ENCODE data around the gene NDUFS1.
"Not testable (repeated sequence)": the region's sequence is repeated elsewhere in the genome, so short reads cannot be mapped to it uniquely, and the experiment has no call there.

NDUFS1 gene

DNA sequence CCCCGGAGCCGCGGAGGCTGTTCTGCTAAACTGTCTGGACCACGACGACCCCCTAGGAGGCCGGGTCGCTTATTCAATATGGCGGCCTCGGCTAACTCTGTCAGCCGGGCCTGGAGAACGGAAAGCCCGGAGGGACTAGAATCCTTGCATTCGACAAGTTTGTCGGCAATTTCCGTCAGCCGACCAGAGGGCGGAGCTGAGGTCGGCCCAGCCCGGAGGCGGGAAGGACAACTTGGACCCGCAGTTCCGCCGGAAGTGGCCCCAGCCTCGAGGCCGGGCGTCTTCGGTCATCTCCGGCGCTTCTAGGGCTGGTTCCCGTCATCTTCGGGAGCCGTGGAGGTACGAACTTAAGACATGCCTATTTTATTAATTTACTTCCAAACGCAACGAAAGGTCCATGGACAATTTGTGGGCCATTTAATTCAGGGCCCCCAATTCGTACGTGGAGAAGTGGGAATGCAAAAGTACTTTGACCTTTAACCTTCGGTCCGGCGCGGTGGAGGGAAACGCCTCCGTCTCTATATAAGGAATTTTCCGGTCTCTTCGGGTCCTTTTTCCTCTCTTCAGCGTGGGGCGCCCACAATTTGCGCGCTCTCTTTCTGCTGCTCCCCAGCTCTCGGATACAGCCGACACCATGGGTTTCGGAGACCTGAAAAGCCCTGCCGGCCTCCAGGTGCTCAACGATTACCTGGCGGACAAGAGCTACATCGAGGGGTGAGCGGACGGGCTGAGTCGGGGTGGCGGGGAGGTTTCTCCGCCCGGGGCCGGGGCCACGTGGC is at the start of gene NDUFS1, which contains the start of gene EEF1B2:
TSS of gene NDUFS1 (minus strand) at position 99 of the 779 bp plus-strand sequence. CDS start 5,766 bp downstream, outside the sequence.
TSS of gene EEF1B2 (plus strand) at position 550 of the 779 bp plus-strand sequence. CDS start at position 635, 85 bp downstream.
- DNase-seq = peak; percentile 89

DNA sequence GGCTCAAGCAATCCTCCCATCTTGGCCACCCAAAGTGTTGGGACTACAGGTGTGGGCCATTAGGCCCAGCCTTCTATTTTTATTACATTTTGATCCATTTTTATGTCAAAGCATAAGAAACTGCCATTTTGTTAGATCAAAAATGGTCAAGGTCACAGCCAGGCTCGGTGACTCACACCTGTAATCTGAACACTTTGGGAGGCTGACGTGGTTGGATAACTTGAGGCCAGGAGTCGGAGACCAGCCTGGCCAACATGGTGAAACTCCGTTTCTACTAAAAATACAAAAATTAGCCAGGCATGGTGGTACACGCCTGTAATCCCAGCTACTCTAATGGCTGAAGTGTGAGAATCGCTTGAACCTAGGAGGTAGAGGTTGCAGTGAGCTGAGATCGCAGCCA is 49.7 kb upstream of the NDUFS1 start:
- DNase-seq = no peak

DNA sequence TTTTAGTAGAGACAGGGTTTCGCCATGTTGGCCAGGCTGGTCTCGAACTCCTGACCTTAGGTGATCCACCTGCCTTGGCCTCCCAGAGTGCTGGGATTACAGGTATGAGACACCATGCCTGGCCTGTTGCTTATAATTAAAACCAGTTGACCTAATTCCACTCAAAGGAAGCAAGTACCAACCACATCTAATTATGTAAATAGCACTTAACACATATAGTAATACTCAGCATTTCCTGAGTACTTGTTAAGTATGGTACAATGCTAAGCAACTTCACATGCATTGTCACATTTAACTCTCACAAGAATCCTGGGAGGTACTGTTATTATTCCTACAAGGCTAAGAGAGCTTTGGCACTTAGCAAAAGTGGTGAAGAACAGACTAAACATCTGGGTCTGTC is 48.1 kb upstream of the NDUFS1 start:
- DNase-seq = not testable (repeated sequence)

DNA sequence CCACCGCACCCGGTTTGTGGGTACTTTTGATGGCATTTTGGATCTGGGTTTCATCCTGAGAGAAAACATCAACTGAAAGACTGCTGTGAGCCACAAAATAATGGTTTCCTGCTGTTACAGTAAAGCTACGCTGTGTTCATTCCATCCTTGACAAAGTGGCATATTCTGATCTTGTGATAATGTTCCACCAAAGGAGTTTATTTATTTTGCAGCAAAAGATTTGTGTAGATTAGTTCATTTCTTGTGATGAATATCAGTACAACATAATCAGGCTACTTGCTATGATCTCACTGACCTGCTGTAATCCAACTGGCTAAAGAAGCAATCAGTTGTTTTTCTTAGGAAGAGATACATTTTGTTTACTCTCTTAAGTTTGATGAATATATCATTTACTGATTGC is 45.5 kb upstream of the NDUFS1 start:
- no peak for DNase-seq

DNA sequence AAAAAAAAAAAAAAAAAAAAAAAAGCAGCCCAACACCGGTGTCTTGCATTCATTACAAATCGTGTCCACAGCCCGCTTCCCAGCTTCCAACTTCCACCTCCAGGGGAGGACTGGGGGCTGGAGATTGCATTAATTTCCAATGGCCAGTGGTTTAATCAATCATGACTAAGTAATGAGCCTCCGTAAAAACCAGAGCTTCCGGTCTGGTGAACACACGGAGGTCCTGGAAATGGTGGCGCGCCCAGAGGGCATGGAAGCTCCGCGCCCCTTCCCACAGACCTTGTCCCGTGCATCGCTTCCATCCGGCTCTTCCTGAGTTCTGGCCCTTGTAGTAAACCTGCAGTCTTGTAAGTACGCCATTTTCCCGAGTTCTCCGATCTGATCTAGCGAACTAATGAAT is 44.1 kb upstream of the NDUFS1 start:
- DNase-seq = no peak

DNA sequence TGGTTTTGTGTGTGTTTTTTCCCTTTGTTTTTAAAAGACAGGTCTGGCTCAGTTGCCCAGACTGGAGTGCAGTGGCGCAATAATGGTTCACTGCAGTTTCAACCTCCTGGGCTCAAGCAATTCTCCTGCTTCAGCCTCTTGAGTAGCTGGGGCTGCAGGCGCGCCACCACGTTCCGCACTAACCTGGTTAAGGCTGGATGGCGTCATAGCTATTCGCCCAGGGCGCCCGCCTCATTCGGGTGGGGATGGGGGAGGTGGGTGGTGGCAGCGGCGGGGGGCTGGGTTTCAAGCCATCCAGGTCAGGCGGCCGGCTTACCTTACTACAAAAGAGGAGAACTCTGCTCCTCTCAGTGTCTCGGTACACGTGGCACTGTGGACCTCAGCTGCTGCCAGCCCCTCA is 43.2 kb upstream of the NDUFS1 start:
- no peak for DNase-seq

DNA sequence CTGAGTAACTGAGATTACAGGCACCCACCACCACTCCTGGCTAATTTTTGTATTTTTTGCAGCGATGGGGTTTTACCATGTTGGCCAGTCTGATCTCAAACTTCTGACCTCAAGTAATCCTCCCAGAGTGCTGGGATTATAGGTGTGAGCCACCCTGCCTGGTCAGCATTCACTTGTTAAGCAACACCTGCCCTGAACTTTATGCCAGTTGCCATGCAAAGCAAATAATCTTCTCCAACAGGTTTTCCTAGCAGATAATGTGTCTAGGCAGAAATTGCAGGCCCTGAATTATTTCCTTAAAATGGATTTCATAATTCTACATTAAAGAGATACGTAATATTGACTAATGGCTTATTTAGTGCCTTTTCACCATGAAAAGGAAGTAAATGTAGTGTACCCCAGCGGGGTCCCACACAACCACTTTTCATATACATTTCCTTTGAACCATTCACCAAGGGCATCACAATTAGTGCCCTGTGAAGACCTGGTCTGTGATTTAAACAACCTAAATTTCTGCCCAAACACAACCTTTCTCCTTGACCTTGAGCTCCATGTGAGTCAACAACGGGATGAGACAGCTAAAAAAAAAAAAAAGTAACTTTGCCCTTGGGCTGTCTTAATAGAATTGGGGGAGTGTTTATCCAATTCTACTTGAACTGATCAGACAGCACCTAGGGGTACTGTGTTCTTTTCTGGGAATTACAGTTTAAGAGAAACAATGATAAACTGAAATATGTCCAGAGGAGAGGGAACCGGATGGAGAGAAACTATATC is 42.0 kb upstream of the NDUFS1 start:
- DNase-seq = no peak

DNA sequence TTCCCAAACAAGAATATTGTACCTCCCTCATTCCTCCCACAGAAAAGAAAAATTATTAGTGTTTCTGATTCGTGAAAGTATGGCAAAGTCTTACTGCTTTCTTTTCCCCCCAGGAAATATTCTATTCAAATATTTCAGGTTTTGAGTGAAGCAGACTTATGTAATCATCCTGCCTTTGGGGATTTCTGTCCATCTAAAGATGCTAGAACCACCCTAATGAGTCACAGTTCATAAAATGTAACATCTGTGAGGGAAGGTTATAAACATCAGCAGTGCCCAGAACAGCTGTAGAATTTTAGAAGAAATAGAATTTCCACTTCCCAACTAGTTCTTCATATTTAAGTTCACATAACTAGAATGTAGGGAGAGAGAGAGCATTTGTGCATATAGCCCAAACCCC is 39.4 kb upstream of the NDUFS1 start:
- DNase-seq = peak; percentile 8

DNA sequence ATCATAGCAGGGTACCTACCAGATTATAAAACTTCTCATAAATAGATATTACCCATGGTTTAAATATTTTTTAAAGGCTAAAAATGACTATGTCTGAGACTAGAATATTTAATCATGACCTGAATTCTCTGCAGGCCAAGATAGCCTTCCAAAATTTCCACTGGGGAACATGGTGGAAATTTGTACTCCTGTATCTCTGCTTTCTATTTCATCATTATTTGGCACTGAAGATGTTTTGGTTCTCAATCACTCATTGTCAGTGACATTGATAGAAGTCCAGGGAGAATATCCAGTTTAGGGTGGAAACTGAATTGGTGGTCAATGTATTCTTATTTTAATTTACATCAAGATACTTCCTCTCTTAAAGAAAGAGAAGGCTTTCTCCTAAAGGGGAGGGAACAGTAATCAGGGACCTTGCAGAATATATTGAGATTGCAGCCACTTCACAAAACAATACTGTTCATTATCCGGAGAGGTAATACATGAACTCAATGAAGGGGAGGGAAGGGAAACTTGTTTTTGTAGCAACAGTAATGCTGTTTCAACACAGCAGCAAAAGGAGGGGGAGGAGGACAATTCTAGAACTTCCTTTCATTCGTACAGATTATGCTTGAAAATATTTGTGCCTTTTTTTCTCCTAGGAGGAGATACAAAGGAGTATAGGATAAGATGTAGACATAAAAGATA is 34.6 kb upstream of the NDUFS1 start:
- no peak for DNase-seq

DNA sequence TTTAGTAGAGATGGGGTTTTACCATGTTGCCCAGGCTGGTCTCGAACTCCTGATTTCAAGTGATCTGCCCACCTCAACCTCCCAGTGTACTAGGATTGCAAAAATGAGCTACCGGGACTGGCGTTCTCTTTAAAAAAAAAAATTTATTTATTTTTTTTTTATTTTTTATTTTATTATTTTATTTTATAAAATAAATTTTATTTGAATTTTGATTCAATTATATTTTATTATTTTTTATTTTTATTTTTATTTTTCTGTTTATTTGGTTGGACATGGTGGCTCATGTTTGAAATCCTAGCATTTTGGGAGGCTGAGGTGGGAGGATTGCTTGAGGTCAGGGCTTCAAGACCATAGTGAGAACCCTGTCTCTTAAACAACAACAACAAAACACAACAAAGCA is 32.9 kb upstream of the NDUFS1 start:
- DNase-seq = no peak

DNA sequence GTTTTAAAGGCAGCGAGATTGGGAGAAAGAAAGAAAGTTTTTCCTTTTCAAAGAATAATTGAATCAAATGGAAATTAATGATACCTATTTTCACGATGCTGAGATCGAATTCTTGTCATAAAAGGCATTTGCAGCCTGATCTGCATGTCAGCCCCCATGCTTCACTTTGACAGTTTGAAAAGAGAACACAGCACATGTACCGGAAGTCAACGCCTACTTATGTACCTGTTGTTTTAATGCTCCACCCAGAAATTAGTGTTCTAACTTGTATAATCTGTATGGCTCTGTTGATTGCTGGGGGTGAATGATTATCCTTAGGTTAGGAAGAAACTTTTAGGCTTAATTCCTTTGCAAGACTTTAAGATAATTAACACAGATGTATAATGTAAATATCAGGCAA is 31.4 kb upstream of the NDUFS1 start:
- DNase-seq = no peak

DNA sequence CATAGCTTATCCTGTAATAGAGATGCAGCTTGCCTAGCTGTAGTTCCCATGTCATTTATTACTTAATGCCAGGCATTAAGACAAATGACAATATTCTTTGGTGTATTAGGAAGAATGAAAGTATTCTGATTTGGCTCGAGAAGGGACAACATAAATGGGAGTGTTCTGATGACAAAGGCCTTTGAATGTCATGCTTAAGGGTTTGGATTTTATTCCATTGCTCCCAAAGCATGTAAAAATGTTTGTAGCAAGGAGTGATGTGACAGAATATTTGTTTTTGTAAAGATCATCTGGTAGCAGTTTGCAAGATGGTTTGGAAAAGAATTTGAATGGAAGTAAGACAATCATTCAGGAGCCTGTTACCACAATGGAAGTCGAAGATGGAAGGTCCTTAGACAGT is 30.9 kb upstream of the NDUFS1 start:
- no peak for DNase-seq

DNA sequence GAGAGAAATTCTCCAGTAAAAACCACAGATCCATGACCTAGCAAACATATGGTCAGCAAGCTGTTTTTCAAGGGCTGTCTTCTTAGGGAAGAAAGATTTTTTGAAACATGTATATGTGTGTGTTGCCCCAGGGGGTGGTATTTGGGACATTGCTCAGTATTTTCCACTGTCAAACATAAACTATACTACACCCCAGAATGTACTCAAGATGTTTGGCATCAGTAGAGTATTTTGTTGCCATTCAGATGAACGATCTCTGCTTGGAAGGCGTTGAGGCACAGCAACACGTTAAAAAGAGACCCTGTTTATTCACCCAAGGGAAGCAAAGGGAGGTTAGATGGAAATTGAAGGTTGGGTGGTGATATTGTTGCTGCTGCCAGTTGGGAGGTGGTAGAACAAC is 30.4 kb upstream of the NDUFS1 start:
- no peak for DNase-seq

DNA sequence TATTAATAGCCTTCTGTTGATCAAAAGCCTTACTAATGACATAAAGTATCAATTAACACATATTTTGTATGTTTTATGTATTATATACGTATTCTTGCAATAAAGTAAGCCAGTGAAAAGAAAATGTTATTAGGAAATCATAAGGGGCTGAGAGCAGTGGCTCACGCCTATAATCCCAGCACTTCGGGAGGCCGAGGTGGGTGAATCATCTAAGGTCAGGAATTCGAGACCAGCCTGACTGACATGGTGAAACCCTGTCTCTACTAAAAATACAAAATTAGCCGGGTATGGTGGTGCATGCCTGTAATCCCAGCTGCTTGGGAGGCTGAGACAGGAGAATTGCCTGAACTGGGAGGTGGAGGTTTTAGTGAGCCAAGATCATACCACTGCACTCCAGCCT is 22.3 kb upstream of the NDUFS1 start:
- DNase-seq = not testable (repeated sequence)

DNA sequence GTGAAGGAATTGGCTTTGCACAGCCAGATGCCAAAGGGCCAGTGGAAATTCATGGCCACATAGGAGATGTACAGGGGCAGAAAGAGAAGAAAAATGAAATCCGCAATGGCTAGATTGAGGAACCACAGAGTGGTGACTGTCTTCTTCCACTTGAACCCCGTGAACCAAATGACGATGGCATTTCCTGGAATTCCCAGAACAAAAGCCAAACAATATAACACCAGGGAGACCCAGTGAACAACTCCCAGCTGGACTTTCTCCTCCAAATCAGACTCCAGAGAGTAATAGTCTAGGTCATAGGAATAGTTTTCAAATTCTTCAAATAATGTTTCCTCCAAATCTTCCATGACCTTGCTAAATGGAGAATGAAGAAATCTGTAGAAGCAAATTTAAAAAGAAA is 17.7 kb upstream of the NDUFS1 start:
- no peak for DNase-seq

DNA sequence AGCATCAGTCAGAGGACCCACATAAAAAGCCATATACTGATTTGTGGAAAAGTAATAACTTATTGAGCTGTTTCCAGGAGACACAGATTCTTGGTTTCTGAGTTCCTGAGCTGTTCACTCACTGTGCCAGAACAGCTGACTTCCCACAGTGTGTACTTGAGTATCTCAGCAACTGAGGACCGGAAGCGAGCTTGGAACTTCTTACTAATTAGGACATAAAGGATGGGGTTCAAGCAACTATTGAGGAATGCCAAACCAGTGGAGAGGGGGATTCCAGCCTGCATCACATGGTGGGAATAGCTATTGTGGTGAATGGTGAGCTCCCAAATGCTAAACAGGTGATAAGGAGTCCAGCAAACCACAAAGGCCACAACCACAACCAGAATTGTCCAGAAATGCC is 16.9 kb upstream of the NDUFS1 start:
- DNase-seq = no peak

DNA sequence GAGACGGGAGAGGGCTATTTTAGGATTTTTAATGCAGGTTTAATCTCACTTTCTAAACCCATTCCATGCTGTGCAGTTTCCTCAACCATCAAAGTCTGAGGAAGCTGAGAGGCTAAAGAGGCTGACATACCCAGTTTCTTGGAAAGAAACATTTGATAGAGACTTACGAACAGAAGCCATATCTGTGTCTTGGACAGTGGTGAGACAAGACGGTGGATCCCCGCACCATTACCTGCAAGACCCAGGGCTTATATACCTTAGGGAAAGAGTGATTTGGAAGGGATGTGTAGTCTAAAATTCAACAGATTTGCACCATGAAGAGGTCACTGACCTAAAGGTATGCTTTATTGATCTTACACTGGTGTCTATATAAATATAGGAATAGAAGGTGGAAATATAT is 13.9 kb upstream of the NDUFS1 start:
- no peak for DNase-seq

DNA sequence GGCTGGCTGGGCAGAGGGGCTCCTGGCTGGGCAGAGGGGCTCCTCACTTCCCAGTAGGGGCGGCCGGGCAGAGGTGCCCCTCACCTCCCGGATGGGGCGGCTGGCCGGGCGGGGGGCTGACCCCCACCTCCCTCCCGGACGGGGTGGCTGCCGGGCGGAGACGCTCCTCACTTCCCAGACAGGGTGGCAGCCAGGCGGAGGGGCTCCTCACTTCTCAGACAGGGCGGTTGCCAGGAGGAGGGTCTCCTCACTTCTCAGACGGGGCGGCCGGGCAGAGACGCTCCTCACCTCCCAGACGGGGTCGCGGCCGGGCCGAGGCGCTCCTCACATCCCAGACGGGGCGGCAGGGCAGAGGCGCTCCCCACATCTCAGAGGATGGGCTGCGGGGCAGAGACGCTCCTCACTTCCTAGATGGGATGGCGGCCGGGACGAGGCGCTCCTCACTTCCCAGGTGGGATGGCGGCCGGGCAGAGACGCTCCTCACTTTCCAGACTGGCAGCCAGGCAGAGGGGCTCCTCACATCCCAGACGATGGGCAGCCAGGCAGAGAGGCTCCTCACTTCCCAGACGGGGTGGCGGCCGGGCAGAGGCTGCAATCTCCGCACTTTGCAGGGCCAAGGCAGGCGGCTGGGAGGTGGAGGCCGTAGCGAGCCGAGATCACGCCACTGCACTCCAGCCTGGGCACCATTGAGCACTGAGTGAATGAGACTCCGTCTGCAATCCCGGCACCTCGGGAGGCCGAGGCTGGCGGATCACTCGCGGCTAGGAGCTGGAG is 12.6 kb upstream of the NDUFS1 start:
- DNase-seq = not testable (repeated sequence)

DNA sequence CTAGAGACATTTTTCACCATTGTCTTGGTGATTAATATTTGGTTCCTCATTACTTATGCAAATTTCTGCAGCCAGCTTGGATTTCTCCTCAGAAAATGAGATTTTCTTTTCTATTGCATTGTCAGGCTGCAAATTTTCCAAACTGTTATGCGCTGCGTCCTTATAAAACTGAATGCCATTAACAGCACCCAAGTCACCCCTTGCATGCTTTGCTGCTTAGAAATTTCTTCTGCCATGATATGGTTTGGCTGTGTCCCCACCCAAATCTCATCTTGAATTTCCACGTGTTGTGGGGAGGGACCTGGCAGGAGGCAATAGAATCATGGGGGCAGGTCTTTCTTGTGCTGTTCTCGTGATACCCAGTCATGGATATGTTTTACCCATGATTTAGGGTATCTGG is 9.0 kb upstream of the NDUFS1 start:
- DNase-seq = not testable (repeated sequence)

DNA sequence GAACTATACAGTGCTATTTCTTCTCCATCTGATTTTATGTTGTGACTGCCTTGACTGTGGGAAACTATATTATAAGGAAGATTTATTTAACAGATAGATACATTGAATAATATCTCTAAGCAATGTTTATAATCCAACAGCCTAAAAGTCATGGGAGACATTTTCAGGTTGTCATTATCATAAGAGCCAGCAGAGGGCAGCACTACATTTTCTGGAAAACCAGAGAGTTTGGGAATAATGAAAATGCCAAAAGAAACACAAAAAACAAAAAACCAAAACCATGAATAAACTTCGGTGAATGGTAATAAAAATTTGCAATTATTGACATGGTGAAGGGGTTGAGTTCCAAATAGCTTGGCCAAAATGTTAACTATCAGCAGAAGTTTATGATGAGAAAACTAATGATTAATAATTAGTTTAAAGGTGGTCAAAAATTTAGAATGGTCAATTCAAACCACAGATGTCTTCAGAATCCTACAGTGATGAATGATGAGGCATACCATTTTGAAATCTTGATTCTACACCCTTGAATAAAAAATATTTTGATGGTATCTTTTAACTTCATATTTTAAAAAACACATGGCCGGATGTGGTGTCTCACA is 5.1 kb upstream of the NDUFS1 start:
- no peak for DNase-seq

DNA sequence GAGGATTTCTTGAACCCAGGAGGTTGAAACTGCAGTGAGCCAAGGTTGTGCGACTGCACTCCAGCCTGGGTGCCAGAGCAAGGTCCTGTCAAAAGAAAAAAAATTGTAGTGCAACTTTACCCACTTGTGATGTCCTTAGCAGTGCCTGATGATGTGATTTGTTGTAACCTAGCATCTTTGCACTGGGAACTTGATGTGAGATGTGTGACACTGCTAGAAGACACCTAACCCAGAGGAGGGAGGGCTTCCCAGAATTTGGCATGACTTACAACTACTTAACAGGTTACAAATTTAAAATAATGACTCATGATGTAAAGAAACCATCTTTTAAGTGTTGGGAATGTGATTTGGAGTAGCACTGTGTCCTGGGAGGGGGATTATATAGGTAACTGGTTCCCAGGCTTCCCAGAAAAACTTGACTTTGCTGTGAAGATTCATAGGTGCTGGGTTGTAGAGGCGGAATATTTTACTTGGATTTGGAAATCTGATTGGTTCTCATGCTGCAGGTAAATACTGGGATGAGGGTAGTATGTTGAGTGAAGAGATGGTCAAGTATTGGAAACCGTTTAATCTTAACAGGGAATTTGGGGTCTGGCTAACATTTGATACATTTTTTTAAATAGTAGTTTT is 4.1 kb upstream of the NDUFS1 start:
- no peak for DNase-seq

DNA sequence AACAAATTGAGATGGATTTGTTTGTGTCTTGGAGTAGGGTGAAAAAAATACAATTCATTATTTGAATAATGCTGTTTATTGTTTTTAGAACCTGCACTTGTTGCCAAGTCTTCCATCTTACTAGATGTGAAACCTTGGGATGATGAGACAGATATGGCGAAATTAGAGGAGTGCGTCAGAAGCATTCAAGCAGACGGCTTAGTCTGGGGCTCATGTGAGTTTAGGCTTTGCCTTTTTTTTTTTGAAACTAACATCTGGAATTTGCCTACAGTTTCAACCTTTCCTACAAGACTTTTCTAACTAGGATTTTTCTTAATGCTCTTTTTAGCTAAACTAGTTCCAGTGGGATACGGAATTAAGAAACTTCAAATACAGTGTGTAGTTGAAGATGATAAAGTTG is 3.2 kb upstream of the NDUFS1 start:
- not testable (repeated sequence) for DNase-seq
